Activated CD8-positive, alpha-beta T cell treated with anti-CD3 and anti-CD28 coated beads for 36 hours (primary cell): Measurements from ENCODE around the gene PSMB2. TPM values are rescaled to one million over a fixed set of nuclear protein-coding genes. Genes with fewer than 3 reads are reported as not detected.
A peak's percentile ranks its signal among the peaks of the same experiment; 100 is the strongest.

Source experiments
- ATAC-seq: fragments of 200-7000 bp; cut with Tn5 transposase; one replicate; pipeline ENCODE4 v1.10.0; 2021; ENCODE audit warnings: mild to moderate bottlenecking, moderate library complexity
- CTCF ChIA-PET: fragments of 350-600 bp; sonication (Branson Sonifier 250); formaldehyde crosslinking; loops from one replicate; lab custom pipeline; 2021; ENCODE audit warnings: antibody characterized with exemption; lab: Charles Lee
- POLR2A ChIA-PET: fragments of 350-600 bp; sonication (Branson Sonifier 250); formaldehyde crosslinking; loops from one replicate; lab custom pipeline; 2021; ENCODE audit warnings: antibody characterized with exemption; lab: Charles Lee
- DNase-seq: peaks from one replicate; pipeline ENCODE4 v3.0.0-alpha.2; 2020
- H3K27ac Mint-ChIP-seq: one replicate; pipeline ENCODE4 v1.8.0; 2021; ENCODE audit warnings: mild to moderate bottlenecking, mixed read lengths
- H3K27me3 Mint-ChIP-seq: one replicate; pipeline ENCODE4 v1.8.0; 2021; ENCODE audit warnings: mixed read lengths
- H3K36me3 Mint-ChIP-seq: one replicate; pipeline ENCODE4 v1.8.0; 2021; ENCODE audit warnings: low read depth, mixed read lengths
- H3K4me1 Mint-ChIP-seq: one replicate; pipeline ENCODE4 v1.8.0; 2021; ENCODE audit warnings: low read depth, mixed read lengths
- H3K4me3 Mint-ChIP-seq: one replicate; pipeline ENCODE4 v1.8.0; 2021; ENCODE audit warnings: mild to moderate bottlenecking, moderate library complexity, mixed read lengths
- H3K9me3 Mint-ChIP-seq: one replicate; pipeline ENCODE4 v1.8.0; 2021; ENCODE audit warnings: mixed read lengths
- intact Hi-C: fragments of 100-400 bp; cut with micrococcal nuclease; formaldehyde crosslinking; loops from one replicate; pipeline ENCODE4 v1.10.0; 2022
- total RNA-seq, 2 experiments: library from RNA; stranded (reverse); gene quantifications; one replicate each; pipeline ENCODE4 v1.2.3, GENCODE V29; 2021
- TF ChIP-seq, protein P1 (sequence below): fragments of 200-600 bp; IDR thresholded peaks from one replicate; pipeline ENCODE4 v1.8.0; 2022; ENCODE audit warnings: antibody characterized with exemption, mild to moderate bottlenecking

Gene PSMB2
- total RNA-seq, 2 experiments from 2014 or later: 92.9 to 94.2 TPM

DNA sequence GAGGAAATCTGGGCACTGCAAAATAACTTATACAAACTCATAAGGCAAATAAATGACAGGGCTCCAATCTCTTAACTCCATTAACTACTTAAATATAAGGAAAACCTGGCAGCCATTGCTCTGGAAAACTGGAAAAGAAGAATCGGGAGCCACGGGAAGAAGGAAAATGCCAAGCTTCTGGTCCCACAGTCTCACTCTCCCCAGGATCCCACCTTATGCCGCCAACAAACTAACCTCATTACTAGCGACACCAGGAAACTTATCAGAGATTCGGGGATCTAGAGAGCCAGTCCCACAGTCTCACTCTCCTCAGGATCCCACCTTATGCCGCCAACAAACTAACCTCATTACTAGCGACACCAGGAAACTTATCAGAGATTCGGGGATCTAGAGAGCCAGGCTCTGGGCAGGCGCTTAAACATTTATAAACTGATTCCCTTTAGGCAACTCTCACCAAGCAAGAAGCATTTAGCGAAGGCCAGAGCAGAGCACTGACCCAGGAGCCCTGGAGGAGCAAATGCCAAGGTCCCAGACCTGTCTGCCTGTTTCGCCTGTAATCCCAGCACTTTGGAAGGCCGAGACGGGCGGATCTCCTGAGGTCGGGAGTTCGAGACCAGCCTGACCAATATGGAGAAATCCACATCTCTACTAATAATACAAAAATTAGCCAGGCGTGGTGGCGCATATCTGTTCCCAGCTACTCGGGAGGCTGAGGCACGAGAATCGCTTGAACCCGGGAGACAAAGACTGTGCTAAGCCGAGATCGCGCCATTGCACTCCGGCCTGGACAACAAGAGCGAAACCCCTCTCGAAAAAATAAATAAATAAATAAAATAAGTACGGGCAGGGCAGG is 720 bp downstream of the PSMB2 start:
- Mint-ChIP-seq H3K27ac (peak overlapping the region; percentile 99), H3K27me3 (peaks cover 12% of the 10 kb centered on the region), H3K4me3 (peak overlapping the region; percentile 98), H3K4me1 (peaks cover 34% of the 10 kb centered on the region), H3K9me3 (no peaks in the 10 kb centered on the region), H3K36me3 (peaks cover 14% of the 10 kb centered on the region)
- POLR2A ChIA-PET: interaction anchor here (1.0 kb wide), 1 partner anchor 11 kb away, joined by 3 read pairs; no protein-coding TSS in a partner anchor
- intact Hi-C loops: no loop called here
- DNase-seq (peak; percentile 8), ATAC-seq (peak; percentile 7)
- CTCF ChIA-PET: interaction anchor here (0.7 kb wide), 1 partner anchor 190 kb away, joined by 3 read pairs; no protein-coding TSS in a partner anchor
- TF ChIP-seq, protein P1, sequence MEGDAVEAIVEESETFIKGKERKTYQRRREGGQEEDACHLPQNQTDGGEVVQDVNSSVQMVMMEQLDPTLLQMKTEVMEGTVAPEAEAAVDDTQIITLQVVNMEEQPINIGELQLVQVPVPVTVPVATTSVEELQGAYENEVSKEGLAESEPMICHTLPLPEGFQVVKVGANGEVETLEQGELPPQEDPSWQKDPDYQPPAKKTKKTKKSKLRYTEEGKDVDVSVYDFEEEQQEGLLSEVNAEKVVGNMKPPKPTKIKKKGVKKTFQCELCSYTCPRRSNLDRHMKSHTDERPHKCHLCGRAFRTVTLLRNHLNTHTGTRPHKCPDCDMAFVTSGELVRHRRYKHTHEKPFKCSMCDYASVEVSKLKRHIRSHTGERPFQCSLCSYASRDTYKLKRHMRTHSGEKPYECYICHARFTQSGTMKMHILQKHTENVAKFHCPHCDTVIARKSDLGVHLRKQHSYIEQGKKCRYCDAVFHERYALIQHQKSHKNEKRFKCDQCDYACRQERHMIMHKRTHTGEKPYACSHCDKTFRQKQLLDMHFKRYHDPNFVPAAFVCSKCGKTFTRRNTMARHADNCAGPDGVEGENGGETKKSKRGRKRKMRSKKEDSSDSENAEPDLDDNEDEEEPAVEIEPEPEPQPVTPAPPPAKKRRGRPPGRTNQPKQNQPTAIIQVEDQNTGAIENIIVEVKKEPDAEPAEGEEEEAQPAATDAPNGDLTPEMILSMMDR: no peak

DNA sequence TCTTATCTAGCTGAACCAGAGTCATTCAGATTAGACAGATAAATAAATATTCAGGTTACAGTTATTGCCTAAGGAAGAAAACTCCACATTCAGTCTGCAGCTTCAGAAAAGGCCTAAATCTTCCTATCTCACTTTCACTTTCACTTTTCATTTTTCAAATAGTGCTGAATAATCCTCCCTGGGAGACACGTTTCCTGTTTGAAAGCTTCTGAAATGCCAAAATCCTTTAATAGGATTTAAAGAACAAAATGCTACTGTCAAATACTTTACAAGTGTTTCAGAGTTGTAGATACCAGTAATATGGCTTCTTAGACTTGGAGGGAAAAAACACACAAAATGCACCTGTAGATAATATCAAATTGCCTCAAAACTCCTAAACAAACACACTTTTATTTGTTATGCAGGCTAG is 3.9 kb downstream of the PSMB2 start:
- no peaks in the 10 kb centered on the region for H3K27me3 Mint-ChIP-seq
- CTCF ChIA-PET: interaction anchor here (1.3 to 2.7 kb wide), 4 partner anchors 9 to 91 kb away, joined by 3 to 16 read pairs (median 4); no protein-coding TSS in a partner anchor

DNA sequence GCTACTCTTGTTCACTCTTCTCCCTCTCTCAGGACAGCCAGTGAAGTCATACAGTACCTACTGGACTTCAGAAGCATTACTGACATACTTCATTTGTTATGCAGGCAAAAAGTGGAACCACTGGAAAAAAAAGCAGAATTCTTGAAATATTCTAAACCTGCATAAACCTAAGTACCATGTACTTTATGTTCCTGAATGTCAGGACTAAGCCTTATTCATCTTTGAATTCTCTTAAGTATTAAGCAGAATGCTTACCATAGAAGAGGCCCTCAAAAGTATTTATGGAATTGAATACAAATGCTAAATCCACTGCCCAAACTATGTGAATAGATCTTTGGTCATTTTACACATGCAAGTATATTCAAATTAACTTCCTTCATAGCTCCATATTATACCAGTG is 7.8 kb downstream of the PSMB2 start:
- Mint-ChIP-seq H3K9me3 (no peaks in the 10 kb centered on the region), H3K4me1 (peaks cover 18% of the 10 kb centered on the region), H3K36me3 (peaks cover 53% of the 10 kb centered on the region), H3K4me3 (no peak overlapping the region), H3K27ac (no peak overlapping the region), H3K27me3 (no peaks in the 10 kb centered on the region)
- ATAC-seq (no peak), DNase-seq (no peak)
- ChIA-PET POLR2A (interaction anchor here (1.2 kb wide), 1 partner anchor 10 kb away, joined by 7 read pairs; no protein-coding TSS in a partner anchor), CTCF (no interaction called here)
- TF ChIP-seq, protein P1: no peak
- intact Hi-C loops: no loop called here

More for the DNA sequence above, 3.9 kb downstream of the PSMB2 start:
- TF ChIP-seq, protein P1: no peak
- no peaks in the 10 kb centered on the region for H3K9me3 Mint-ChIP-seq
- H3K36me3 Mint-ChIP-seq: peaks cover 29% of the 10 kb centered on the region
- no peak for DNase-seq
- ATAC-seq: no peak
- peaks cover 33% of the 10 kb centered on the region for H3K4me1 Mint-ChIP-seq
- POLR2A ChIA-PET: interaction anchor here (0.6 to 1.1 kb wide), 5 partner anchors 9 to 287 kb away, joined by 3 to 4 read pairs (median 3); partner anchors contain the start of gene CLSPN
- intact Hi-C loops: loop anchor here (2.0 kb wide), 1 partner anchor 81 kb away; the partner anchor contains the start of gene C1orf216
- peak overlapping the region; percentile 80 for H3K4me3 Mint-ChIP-seq
- peak overlapping the region; percentile 93 for H3K27ac Mint-ChIP-seq

DNA sequence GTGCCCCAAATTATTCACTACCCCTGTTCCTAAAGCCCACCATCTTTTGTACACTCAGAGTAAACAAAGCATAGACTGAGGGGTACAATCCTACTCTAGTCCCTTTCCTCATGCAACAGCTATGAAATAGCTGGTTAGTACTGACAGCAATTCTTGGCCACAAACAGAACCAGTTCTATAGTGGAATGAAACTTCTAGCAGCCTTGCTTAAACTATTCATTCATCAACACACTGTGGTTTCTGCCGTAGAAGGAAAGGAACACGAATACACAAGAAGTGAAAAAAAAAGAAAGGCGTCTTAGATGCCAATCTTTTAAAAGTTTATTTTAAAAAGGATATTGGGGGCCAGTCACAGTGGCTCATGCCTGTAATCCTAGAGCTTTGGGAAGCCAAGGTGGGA is 9.9 kb downstream of the PSMB2 start:
- peaks cover 7% of the 10 kb centered on the region for H3K4me1 Mint-ChIP-seq
- no peaks in the 10 kb centered on the region for H3K9me3 Mint-ChIP-seq
- intact Hi-C loops: no loop called here
- H3K4me3 Mint-ChIP-seq: no peak overlapping the region
- peaks cover 52% of the 10 kb centered on the region for H3K36me3 Mint-ChIP-seq
- ATAC-seq (no peak), DNase-seq (no peak)
- H3K27me3 Mint-ChIP-seq: no peaks in the 10 kb centered on the region
- POLR2A ChIA-PET: no interaction called here
- CTCF ChIA-PET: interaction anchor here (1.0 kb wide), 1 partner anchor 12 kb away, joined by 4 read pairs; no protein-coding TSS in a partner anchor
- TF ChIP-seq, protein P1: no peak
- no peak overlapping the region for H3K27ac Mint-ChIP-seq
